ENCODE data around the gene POLR3F.
"Not testable (repeated sequence)": the region's sequence is repeated elsewhere in the genome, so short reads cannot be mapped to it uniquely, and the experiment has no call there.

POLR3F gene, protein sequence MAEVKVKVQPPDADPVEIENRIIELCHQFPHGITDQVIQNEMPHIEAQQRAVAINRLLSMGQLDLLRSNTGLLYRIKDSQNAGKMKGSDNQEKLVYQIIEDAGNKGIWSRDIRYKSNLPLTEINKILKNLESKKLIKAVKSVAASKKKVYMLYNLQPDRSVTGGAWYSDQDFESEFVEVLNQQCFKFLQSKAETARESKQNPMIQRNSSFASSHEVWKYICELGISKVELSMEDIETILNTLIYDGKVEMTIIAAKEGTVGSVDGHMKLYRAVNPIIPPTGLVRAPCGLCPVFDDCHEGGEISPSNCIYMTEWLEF

DNA sequence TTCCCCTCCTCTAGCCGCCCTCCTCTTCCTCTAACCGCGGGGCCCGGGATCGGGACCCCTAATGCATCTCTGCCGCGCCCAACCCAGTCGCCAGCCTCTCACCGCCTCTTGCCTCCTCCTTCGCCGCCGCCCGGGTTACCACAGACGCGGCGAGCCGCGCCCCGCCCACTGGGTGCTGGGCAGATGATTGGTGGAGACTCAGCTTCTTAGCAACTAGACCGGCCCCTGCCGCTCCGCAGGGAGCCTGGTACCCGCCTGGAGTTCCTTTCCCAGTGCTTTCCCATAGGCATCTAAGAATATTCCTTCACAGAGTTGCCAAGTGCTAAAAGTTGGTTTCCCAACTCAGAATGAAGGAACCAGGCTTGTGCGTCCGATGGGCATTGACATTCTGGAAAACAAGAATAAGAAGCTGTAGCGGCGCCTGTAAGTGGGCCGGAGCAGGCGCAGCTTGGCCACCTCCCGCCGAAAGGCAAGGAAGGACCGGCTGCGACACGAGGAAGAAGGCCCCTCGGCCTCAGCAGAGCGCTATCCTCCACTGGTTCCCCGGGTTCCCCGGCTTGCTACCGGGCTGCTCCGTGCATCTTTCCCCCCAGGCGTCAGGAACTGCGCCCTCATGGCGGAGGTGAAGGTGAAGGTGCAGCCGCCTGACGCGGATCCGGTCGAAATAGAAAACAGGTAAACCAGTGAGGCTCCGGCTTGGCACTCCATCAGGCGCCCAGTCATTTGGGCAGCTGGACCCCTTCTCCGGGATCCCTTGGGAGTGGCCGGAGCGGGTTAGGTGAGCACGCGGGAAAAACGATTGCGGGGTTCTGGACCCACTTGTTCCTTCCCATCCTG, at the start of gene POLR3F, which contains the start of gene DZANK1:
POLR3F (plus strand) TSS at position 497 of the 837 bp plus-strand sequence; CDS start at position 614, 117 bp downstream.
DZANK1 (minus strand) TSS at position 137 of the 837 bp plus-strand sequence. CDS start 1,672 bp downstream, outside the sequence.
- DNase-seq, result peak; percentile 68

DNA sequence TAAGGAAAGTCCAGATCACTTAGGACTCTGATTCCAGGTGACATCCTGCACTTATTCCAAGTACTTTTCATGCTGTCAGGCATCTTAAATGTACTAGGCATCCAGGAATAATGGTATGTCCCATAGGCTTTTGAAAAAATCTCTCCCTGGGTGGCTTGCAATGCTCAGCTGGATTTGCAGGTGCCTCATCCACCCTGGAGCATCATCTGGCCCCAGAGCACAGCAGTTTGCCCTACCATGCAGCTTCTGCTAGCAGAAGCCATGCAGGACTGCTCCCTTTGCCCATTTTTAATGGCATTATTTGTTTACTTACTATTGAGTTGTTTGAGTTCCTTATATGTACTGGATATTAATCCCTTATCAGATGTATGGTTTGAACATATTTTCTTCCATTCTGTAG, 45.6 kb upstream of the POLR3F start:
- DNase-seq, result no peak

DNA sequence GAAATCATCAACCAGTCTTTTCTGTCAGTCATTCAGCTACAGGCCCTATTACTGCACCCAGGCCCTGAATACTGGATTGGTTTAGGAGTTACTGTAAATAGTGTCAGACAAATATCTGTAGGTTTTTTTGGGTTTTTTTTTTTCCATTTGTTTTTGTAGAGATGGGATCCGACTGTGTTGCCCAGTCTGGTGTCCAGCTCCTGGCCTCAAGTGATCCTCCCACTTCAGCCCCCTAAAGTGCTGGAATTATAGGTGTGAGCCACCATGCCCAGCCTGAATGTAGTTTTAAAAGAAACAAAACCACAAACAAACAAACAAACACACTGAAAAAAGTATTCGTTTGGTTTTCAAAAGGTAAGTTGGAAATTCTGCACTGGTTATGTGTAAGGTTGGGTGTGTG, 40.0 kb upstream of the POLR3F start:
- no peak for DNase-seq

DNA sequence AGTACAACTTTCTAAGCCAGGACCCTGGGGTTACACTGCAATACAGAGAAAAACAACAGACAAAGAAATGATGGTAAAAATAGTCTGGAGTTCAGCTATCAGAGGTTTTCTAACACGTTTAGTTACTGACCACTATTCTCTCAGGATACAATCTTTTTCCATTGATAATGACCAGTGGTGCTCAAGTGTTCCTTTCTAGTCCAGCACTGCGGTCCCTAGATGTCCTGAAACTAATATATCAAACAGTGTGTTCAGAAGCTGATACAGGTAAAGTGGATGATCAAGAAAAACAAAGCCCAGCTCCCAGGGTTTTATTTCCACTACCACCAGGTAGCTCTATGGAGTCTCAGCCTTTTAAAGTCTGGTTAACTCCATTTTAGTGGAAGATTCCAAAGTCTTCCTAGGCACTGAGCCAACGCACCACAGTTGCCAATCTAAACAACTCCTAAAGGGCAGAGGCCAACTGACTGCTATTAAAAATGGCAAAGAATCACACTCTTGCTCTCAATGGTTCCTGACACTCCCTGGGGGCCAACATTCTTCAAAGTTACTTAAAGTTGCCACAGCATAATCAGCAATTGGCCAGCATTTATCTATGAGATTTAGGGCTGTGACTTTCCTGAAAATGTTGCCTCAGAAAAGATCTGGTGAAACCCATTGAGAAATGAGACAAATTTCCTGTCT, 38.6 kb upstream of the POLR3F start:
- no peak for DNase-seq

DNA sequence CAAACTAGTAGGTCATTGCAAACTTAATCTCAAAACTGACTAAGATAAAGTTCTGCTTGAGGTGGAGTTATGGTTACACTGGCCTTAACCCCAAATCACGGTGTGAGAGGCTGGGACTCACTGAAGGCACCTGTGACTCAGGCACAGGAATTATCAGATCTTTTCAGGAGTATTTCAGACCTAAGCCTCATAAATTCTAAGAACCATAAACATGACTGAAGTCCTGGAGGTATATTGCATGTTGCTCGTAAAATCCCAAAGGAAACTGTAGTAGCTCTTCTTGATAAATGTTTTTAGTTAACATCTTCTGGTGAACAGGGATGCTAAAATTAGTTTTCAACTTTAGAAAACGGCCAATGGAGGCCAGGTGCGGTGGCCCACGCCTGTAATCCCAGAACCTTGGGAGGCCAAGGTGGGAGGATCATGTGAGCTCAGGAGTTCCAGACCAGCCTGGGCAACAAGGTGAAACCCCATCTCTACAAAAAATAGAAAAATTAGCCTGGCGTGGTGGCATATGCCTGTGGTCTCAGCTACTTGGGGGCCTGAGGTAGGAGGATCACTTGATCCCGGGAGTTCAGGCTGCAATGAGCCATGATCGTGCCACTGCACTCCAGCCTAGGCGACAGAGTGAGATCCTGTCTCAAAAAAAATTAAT, 36.9 kb upstream of the POLR3F start:
- DNase-seq, result no peak

DNA sequence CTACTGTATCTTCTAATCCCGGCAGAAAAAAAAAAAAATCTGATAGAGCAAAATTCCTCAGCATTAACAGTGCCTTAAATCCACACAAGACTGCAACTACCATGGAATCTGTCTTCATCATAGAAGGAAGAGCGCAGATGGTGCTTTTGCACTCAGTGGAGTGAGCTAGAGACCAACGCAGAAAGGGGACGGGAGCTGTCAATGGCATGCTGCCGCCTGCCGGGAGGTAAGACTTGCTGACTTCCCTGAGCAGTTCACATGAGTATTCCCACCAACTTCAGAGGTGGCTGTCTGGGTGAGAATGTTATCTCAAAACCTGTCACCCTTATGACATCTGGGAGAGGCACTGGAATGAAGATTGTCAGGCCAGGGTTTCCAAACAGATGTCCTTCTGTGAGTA, 36.0 kb upstream of the POLR3F start:
- no peak for DNase-seq

DNA sequence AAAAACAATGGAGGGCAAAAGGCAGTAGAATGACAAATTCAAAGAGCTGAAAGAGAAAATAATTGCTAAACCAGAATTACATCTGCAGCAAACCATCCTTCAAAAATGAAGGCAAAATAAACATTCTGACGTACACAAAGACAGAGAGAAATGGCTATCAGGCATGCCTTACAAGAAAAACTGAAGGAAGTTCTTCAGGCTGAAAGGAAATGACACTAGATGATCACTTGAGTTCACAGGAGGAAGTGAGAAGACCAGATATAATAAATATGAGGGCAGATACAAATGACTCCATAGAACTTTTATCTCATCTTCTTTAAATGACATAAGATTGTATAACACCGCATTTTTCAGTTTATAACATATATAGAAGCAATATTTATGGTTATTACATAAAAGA, 30.3 kb upstream of the POLR3F start:
- no peak for DNase-seq

DNA sequence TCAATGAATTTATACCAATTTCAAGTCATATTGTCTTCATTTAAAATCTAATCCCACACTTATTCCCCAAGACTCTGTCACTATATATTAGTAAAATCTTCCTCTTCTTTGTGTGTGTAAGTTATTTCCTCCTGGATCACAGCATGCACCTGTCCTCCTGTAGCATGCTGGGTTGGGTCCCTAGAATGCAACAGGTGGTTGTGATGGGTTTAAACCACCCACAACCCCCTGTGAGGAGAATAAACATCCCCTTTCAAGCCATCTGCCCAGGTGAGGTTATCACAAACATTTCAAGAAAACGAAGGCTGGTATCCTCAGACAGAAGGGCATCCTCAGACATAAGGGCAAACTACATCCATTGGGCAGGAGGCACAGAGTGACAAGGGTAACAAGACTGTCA, 26.8 kb upstream of the POLR3F start:
- no peak for DNase-seq

DNA sequence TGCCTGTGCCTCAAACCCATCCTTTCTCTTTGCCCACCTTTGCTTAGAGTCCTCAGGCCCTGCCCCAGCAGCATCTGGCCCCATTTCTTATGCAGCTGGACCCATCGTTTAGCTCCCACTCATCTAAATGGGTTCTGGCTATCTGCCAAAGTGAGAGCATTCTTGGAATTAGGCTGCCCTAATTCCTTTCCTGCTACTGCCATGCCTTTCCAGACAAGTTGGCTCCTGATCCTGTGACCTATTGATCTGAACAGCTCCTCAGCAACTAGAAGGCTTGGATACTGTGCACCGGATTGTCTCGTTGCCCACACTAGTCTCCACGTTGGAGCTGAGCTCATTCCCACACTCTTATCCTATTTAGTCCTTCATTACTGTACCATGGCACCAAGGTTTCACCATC, 23.3 kb upstream of the POLR3F start:
- no peak for DNase-seq

DNA sequence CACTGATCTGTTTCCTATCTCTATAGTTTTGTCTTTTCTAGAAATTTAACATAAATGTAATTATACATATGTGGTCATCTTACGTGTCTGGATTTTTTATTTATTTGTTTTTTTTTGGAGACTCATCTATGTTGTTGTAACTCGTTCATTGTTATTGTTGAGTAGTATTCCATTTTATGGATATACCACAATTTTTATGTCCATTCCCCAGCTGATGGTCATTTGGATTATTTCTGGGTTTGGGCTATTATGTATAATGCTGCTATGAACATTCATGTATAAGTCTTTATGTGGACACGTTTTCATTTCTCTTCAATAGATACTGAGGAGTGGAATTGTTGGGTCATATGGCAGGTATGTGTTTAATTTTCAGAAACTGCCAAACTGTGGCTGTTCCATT, 10.6 kb upstream of the POLR3F start:
- no peak for DNase-seq

DNA sequence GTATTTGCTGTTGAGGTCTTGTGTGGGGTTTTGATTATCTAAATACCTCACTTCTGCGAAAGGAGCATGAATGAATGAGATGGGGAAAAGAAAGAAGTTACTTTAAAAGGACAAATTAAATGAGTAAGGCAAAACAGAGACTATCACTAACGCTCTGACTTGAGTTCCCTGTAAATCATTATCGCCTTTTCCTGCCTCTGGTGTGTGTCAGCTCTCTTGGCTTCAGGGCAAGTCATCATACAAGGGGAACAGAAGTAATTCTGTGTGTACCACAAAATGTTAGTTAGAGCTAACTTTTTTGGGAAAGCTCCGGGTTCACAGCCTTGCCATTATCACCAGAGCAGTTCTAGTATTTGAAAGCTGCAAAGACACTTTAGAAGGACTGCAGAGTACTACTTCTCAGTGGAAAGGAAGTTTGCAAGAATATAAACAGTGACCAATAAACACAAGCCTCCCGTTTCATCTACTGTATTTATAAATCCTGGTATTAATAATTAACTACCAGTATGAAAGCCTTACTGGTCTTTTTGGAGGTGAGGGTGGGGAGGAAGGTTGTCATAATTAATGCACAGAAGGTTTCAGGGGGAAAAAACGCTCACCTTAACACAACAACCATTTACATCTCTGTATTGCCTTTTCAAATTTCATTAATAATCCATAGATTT, 1.5 kb upstream of the POLR3F start:
- DNase-seq, result no peak

DNA sequence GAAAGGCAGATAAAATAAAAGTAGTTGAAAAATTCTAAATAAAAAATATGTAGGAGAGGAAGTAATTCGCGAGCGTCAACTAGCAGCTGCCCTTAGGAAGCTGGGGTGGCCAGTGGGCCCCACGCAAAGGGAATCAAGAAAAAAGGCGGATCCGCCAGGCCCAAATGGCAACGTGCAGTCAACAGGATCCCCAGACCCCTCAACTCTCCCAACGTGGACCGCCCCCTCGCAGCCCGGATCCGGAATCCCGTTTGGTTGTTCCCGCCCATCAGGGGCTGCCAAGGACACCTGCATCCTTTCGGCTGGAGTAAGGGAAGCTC, 656 bp upstream of the POLR3F start:
- no peak for DNase-seq

DNA sequence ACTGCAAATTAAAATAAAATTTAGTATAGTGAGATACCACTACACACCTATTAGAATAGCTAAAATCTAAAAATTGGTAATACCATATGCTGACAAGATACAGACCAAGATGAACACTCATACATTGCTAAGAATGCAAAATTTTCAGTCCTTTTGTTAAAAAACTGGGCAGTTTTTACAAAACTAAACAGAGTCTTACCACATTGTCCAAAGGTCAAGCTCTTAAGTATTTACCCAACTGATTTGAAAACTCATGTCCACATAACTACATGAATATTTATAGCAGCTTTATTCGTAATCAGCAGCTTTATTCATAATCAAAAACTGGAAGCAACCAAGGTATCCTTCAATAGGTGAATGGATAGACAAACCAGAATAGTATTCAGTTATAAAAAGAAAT, 10.0 kb downstream of the POLR3F start:
- DNase-seq, result no peak

DNA sequence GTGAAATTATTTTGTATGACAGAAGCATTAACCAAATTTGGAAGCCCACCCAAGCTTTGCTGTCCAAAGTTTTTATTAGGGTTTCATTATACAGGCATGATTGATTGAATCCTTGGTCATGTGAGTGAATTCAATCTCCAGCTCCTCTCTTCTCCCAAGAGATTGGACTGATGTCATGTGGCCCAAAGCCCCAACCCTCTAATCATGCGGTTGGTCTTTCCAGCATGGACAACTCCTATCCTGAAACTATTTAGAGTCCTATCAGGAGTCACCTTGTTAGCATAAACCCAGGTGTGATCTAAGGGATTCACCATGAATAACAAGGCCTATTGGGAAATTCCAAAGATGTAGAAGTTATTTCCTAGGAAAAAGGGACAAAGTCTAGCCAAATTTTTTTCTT, 10.6 kb downstream of the POLR3F start:
- DNase-seq, result no peak

DNA sequence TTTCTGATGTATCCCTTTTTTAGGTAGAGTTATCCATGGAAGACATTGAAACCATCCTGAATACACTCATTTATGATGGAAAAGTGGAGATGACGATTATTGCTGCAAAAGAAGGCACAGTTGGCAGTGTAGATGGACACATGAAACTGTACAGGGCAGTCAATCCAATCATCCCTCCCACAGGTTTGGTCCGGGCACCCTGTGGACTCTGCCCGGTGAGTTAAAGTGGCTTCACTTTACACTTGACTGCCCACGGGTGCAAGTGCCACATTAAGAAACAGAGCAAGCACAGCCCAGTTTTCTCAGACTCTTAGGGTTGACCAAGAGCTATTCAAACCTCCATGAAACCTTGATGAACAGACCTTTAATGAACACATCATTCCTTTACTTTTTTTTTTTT, 14.4 kb downstream of the POLR3F start:
- DNase-seq, result no peak

DNA sequence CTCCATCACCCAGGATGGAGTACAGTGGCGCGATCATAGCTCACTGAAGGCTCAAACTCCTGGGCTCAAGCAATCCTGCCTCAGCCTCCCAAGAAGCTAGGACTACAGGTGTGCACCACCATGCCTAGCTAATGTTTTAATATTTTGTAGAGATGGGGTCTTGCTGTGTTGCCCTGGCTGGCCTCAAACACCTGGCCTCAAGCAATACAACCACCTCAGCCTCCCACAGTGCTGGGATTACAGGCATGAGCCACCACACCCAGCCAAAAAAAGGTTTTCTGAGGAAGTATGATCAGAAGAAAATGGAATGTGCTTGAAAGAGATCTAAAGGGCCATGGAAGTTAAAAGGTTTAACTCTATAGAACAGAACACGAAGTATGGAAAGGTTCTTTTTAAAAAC, 21.1 kb downstream of the POLR3F start:
- no peak for DNase-seq

DNA sequence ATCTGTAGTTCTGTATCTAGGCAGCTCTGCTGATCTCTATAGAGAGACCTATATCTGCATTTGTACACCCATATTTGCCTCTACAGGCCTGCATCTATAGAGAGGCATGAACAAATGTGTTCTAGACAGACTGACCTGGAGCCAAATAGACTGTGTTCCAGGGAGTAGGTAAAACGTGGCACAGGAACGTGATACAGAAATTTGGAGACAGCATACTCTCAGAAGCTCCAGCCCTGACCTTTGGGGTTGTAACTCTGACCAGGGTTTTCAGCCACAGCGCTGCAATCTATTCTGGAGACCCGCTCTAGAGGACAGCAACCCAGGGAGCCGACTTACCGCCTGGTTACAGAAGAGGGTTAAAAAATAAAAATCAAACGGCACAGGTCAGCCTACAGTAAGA, 28.9 kb downstream of the POLR3F start:
- DNase-seq, result no peak

DNA sequence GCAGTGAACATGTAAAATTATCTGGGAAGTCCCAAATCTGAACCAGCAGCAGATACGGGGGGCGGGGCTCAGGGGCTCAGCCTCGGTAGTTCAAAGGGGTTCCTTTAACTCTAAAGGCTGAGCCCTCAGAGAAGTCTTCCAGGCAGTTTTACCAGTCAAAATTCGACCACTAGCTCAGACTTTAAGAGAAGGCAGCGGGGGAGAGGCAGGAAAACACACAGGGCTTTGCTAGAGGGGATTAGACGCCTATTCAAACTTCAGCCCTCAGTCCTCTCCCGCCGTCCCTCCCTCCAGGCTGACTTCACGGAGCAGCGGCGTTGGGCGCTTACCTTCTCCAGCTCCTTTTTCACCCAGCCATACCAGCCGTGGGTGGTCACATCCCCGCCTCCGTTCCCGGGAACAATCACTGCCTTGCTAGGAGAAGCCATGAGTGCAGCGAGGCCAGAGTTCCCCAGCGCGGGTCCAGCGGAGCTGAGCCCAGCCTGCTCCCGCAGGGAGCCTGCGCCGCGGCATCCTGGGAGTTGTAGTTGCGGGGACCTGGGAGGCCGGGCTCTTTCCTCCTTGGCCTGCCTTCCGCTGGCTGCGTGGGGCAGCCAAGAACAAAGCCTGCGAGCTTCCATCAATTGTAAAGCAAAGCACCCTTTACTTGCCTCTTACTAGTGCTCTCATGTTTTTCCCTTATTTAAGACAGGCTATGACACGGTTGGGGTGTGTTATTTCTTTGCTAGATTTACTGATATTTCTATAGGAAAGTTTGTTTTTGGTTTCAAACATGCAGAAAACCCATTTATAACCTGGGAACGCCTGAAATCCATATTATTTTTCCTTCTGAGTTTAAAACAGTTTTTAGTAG, 29.8 kb downstream of the POLR3F start, which contains the start of gene RBBP9:
RBBP9 (minus strand) TSS at position 486 of the 853 bp plus-strand sequence; CDS start at position 428, 58 bp downstream.
- DNase-seq, result peak; percentile 43

DNA sequence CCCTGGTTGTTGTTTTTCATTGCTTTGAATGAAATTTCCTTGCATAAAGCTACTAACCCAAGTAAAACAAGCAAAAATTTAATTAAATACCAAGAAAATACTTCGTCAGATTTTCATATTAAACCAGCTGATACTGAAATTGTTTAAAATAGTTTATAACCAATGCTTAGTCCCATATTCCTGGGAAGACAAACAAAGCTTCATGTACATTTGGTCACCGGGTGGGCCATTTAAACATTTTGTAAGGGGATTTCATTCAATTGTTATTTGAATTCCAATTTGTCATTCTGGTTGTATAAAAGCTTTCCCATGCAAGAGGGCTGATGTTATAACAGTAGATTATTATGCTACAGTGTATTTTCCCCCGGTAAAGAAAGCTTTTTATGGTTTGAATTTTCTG, 30.4 kb downstream of the POLR3F start:
- DNase-seq, result no peak

DNA sequence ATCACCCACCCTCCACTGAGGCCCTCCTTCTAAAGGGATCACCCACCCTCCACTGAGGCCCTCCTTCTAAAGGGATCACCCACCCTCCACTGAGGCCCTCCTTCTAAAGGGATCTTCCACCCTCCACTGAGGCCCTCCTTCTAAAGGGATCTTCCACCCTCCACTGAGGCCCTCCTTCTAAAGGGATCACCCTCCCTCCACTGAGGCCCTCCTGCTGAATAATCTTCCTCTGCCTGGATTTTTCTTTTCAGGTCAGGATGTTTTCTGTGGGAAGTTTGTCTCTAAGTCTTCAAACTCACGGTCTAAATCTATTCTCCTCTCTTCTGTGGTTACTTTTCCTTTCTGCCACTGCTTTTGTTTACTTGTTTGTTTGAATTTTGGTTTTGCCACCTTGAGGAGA, 34.5 kb downstream of the POLR3F start:
- DNase-seq, result not testable (repeated sequence)

DNA sequence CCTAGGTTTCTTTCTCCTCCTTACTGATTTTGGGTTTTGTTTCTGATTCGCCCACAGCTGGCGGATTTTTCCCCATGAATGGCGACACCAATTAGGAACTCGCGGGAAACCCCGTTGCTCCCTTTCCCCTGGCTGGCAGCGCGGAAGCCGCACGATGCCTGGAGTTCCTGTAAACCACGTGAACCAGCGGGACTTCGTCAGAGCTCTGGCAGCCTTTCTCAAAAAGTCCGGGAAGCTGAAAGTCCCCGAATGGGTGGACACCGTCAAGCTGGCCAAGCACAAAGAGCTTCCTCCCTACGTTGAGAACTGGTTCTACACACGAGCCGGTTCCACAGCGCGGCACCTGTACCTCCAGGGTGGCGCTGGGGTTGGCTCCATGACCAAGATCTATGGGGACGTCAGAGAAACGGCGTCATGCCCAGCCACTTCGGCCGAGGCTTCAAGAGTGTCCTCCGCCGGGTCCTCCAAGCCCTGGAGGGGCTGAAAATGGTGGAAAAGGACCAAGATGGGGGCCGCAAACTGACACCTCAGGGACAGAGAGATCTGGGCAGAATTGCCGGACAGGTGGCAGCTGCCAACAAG, 37.4 kb downstream of the POLR3F start:
- no peak for DNase-seq
